Activated T-helper 2 cell treated with anti-CD3 and anti-CD28 coated beads, Interferon-gamma antibody, Interleukin-2, Interleukin-4, amounts not matched to agents 10 μg/mL and 5 μg/mL and 100 μg/mL, durations not matched to agents 14 hours and 24 hours and 36 hours (primary cell): ENCODE measurements around the gene GLB1L3. TPM values are rescaled to one million over a fixed set of nuclear protein-coding genes. Genes with fewer than 3 reads are reported as not detected.

Experiments
- total RNA-seq: library from RNA; stranded (reverse); gene quantifications from 2 replicates; pipeline ENCODE4 v1.2.3, GENCODE V29; 2022

The GLB1L3 gene
- total RNA-seq, 1 donor from 2014 or later = 15.4 TPM

Other genes with a start within 250 kb of the GLB1L3 start
- 2.4 and 3.4 TPM in 2 replicates for gene JAM3, start 207.3 kb upstream of the GLB1L3 start, total RNA-seq
- 98.2 and 99.9 TPM in 2 replicates for gene NCAPD3, start 52.4 kb upstream of the GLB1L3 start, total RNA-seq
- 41.7 and 43.8 TPM in 2 replicates for gene VPS26B, start 51.7 kb upstream of the GLB1L3 start, total RNA-seq
- 55.6 and 60.8 TPM in 2 replicates for gene THYN1, start 23.0 kb upstream of the GLB1L3 start, total RNA-seq
- 27.3 and 27.7 TPM in 2 replicates for gene ACAD8, start 22.8 kb upstream of the GLB1L3 start, total RNA-seq
- 3.1 and 4.3 TPM in 2 replicates for gene GLB1L2, start 55.6 kb downstream of the GLB1L3 start, total RNA-seq
- gene B3GAT1, start 135.9 kb downstream of the GLB1L3 start, total RNA-seq = 0.05 and 0.27 TPM in 2 replicates